Heart left ventricle (tissue), 13 donors: ENCODE results near the gene TXNDC16.

Source experiments
- POLR2A ChIP-seq, 2 donors: fragments of 450-650 bp; IDR thresholded peaks; one replicate each; pipeline ENCODE4 v1.6.1; 2017; ENCODE audit warnings: antibody characterized with exemption in 2 of 2, mild to moderate bottlenecking in 2 of 2, moderate library complexity in 2 of 2
- TF ChIP-seq, protein P1 (sequence below), 12 donors: fragments of 200-600 bp; sonication (generic) in 4 of 12; IDR thresholded peaks; one replicate each; pipeline versions ENCODE4 v1.5.0 to v1.8.0; 2018 to 2022; ENCODE audit warnings: antibody characterized with exemption in 12 of 12, mild to moderate bottlenecking in 5 of 12
- donor health status: ischemic (EF 13 %, LVEDD 7.1; RV severe dilation, severe dysfunction).
- donor health status: DM: no; HTN: yes; CAD: no.
- donor health status: DM: no; HTN: no; CAD: no.
- donor health status: ischemic (EF 25% LVEDD 6.9; RV normal size, moderate dysfunction).
- donor health status: ischemic (EF 25% LVEDD 5.7; RV mildly dilated, moderate dysfunction).
- donor health status: ischemic (EF 35%, LVEDD 5.7; RV mildly dilated, moderate dysfunction).
- donor health status: nonischemic (EF 11% LVEDD 7.7; RV severe dilation, severe dysfunction).
- donor health status: DM: yes; HTN: yes; CAD: no.
- donor health status: PGD.
- donor health status: ischemic (EF 29% LVEDD 5.4; RV normal size, mild dysfunction).
- donor health status: nonischemic (EF 23%, LVEDD 6.1; RV moderate dilation, normal function).

DNA sequence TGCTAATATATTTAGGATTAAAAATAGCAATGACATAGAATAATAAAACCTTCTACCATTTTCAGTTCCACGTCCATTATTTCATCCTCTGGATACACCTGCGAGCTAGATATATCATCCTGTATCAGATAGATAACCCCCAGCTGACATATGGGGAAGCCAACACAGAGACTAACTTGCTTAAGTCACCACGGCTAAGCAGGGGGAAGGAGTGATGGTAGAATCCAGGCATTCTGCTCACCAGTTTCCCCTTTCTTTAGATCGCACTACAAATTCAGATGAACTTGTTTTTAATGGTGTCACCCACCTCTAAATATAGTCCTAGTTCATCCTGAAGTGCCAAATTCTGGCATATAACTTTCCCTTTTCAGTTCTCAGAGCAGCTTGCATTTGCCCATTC lies 110.1 kb downstream of the TXNDC16 start:
- TF ChIP-seq, protein P1, sequence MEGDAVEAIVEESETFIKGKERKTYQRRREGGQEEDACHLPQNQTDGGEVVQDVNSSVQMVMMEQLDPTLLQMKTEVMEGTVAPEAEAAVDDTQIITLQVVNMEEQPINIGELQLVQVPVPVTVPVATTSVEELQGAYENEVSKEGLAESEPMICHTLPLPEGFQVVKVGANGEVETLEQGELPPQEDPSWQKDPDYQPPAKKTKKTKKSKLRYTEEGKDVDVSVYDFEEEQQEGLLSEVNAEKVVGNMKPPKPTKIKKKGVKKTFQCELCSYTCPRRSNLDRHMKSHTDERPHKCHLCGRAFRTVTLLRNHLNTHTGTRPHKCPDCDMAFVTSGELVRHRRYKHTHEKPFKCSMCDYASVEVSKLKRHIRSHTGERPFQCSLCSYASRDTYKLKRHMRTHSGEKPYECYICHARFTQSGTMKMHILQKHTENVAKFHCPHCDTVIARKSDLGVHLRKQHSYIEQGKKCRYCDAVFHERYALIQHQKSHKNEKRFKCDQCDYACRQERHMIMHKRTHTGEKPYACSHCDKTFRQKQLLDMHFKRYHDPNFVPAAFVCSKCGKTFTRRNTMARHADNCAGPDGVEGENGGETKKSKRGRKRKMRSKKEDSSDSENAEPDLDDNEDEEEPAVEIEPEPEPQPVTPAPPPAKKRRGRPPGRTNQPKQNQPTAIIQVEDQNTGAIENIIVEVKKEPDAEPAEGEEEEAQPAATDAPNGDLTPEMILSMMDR (IDR thresholded peaks at IDR 0.05), result no peak
- TF ChIP-seq POLR2A (IDR thresholded peaks at IDR 0.05), result no peak
